Suppressor macrophage treated with lipopolysaccharide for 1 hour (primary cell): Measurements from ENCODE around the gene GRIK4.

ENCODE experiments used
- DNase-seq, 3 donors: peaks; one replicate each; pipeline ENCODE4 v3.0.0-alpha.2; 2020 to 2022

Gene GRIK4

GRCh38 chr11:120929090-120929489, 417.5 kb downstream of the GRIK4 start:
- DNase-seq, result peak in 1 of 3 donors; percentile 4

- DNase-seq, result peak; percentile 51 to 81 (median 67)
Measured at GRCh38 chr11:120929664-120930154, 418.2 kb downstream of the GRIK4 start.

- no peak for DNase-seq
Measured at GRCh38 chr11:120931057-120931779, 419.7 kb downstream of the GRIK4 start.

GRCh38 chr11:120932305-120932915, 420.9 kb downstream of the GRIK4 start:
- no peak for DNase-seq

- DNase-seq, result no peak
Measured at GRCh38 chr11:120936356-120936755, 424.8 kb downstream of the GRIK4 start.

GRCh38 chr11:120937501-120937900, 426.0 kb downstream of the GRIK4 start:
- DNase-seq, result no peak

- DNase-seq, result no peak
Measured at GRCh38 chr11:120938260-120938659, 426.7 kb downstream of the GRIK4 start.

- DNase-seq, result no peak
Measured at GRCh38 chr11:120940160-120940848, 428.8 kb downstream of the GRIK4 start.

GRCh38 chr11:120941000-120941399, 429.5 kb downstream of the GRIK4 start:
- DNase-seq, result no peak

GRCh38 chr11:120942701-120943100, 431.2 kb downstream of the GRIK4 start:
- DNase-seq, result no peak

GRCh38 chr11:120945042-120945441, 433.5 kb downstream of the GRIK4 start:
- peak in 1 of 3 donors; percentile 22 for DNase-seq

- DNase-seq, result no peak
Measured at GRCh38 chr11:120950880-120951279, 439.3 kb downstream of the GRIK4 start.

- DNase-seq, result peak; percentile 60 to 80 (median 76)
Measured at GRCh38 chr11:120952461-120953434, 441.2 kb downstream of the GRIK4 start.

- DNase-seq, result no peak
Measured at GRCh38 chr11:120954381-120954780, 442.8 kb downstream of the GRIK4 start.

GRCh38 chr11:120956710-120957495, 445.4 kb downstream of the GRIK4 start:
- DNase-seq, result no peak

GRCh38 chr11:120958185-120958584, 446.6 kb downstream of the GRIK4 start:
- DNase-seq, result no peak

- no peak for DNase-seq
Measured at GRCh38 chr11:120959189-120959588, 447.6 kb downstream of the GRIK4 start.

GRCh38 chr11:120964857-120965256, 453.3 kb downstream of the GRIK4 start:
- no peak for DNase-seq

- DNase-seq, result no peak
Measured at GRCh38 chr11:120966840-120967239, 455.3 kb downstream of the GRIK4 start.

GRCh38 chr11:120969993-120970392, 458.4 kb downstream of the GRIK4 start:
- DNase-seq, result no peak

GRCh38 chr11:120971825-120972224, 460.3 kb downstream of the GRIK4 start:
- DNase-seq, result no peak

- no peak for DNase-seq
Measured at GRCh38 chr11:120972621-120973020, 461.1 kb downstream of the GRIK4 start.
